HK-2 (cell line): Measurements from ENCODE around the gene ZNF547.
A peak's percentile ranks its signal among the peaks of the same experiment; 100 is the strongest.
"Not testable (repeated sequence)": the region's sequence is repeated elsewhere in the genome, so short reads cannot be mapped to it uniquely, and the experiment has no call there.

ENCODE experiments used
- DNase-seq: peaks from one replicate; pipeline ENCODE4 v3.0.0-alpha.2; 2018; ENCODE audit not compliant: unreplicated experiment

ZNF547 gene

GRCh38 chr19:57374647-57375046, 11.3 kb downstream of the ZNF547 start:
- DNase-seq, result not testable (repeated sequence)

GRCh38 chr19:57376151-57376550, 12.8 kb downstream of the ZNF547 start:
- DNase-seq, result no peak

GRCh38 chr19:57377498-57378146, 14.3 kb downstream of the ZNF547 start:
- DNase-seq, result no peak

GRCh38 chr19:57380923-57381322, 17.6 kb downstream of the ZNF547 start:
- DNase-seq, result no peak

- DNase-seq, result no peak
Observed at GRCh38 chr19:57382806-57383488, 19.6 kb downstream of the ZNF547 start.

DNA sequence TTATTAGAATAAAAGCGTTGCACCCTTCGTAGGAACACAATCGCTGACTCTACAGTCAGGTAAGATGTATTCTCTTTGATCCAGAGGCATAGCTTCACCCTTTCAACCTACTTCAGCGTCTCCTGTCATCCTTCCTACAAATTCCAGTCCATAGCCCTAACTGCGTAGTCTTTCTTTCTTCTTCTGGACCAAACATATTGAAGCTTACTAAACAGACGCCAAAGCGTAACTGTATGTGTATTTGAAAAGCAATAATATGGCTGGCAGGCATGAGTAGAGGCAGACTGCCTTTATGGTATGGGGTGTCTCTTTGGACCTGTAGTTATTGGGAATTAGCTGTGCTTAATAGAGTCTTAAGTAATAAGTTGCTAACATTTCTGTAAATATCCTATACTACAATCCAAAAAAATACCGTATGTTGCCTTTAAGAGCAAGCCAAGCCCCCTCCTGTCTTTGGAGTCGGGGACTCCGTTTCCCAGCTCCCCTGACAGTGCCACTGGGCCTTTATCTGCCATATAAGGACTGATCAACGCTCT, 25.9 kb downstream of the ZNF547 start:
- DNase-seq, result no peak

DNA sequence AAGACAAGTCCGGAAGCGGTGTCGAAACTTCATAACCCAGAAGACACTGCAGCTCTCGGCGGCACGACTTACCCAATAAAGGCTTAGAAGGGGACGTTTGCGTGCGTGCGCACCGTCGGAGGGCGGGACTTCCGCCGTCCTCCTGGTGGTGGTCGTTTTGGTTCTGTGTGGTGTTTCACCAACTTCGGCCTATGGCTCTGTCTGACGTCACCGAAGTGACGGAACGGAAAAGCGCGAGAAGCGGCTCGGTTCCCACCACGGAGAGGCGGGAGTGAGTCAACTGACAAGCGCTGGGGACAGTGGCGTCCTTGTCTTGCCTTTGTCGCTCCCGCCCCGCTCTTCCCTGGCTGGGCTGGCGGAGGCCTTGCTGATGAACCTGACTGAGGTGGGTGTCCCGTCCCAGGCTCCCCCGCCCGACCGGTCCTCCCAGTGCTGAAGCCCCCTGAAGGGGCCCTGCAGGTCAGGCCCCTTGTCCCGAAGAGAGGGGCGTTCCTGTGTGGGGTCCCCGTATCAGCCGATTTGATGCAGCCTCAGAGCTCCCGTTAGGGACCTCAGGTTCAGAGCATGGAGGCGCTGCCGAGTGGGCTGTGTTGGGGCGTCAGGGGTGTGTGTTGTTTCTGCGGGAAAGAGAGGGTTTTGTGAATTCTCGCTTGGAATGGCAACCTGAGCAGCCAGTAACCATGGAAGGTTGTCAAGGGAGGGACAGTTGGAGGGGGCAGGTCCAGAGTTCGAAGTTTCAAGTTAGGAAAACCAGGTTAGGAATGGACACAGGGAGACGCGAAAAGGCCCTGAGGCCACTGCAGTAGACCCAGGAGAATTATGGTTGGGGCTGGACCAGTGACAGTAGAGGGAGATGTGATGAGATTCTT, 26.6 kb downstream of the ZNF547 start, which contains the start of gene ZNF548:
TSS of gene ZNF548 (plus strand) at position 125 of the 869 bp plus-strand sequence. CDS start at position 371, 246 bp downstream.
- DNase-seq, result peak; percentile 98

GRCh38 chr19:57395710-57396109, 32.4 kb downstream of the ZNF547 start:
- no peak for DNase-seq

DNA sequence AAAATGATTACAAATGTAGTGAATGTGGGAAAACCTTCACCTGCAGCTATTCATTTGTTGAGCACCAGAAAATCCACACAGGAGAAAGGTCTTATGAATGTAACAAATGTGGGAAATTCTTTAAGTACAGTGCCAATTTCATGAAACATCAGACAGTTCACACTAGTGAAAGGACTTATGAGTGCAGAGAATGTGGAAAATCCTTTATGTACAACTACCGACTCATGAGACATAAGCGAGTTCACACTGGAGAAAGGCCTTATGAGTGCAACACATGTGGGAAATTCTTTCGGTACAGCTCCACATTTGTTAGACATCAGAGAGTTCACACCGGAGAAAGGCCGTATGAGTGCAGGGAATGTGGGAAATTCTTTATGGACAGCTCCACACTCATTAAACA, 35.5 kb downstream of the ZNF547 start:
- no peak for DNase-seq

DNA sequence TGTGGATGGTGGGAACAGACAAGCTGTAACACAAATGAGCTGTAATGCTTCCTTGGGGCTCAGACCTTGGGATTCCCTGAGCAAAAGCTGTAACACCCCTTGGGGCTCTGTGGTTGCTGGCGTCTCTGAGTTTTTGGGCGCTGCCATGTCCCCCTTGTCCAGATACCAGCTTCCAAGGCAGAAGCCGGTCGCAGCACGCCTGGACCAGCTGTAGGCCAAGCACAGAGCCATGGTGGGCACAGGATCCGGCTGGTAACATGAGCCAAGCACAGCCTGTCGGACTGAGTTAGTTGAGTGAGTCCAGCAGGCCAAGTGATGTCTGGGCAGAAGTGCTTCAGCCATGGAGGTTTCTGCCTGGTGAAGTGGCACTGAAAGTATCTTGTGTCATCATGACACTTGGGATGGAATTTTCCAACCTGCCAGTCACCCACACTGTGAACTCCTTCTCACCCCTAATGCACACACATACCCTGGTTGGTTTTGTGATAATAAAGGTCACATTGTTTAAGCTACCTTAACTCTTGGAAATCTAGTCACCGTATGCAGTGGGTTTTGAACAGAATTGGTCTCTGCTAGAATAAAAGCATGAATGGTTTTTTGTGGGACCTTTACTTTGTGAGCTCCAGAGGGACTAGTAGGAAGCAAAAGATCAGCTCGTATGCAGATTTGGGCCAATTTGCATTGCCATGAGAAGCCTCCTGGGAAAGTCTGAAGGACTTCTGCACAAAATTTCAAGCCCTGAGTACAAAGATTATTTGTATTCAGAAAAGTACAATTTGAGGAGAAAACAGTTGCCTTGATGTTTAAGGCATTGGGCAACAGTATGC, 40.6 kb downstream of the ZNF547 start:
- DNase-seq, result no peak

- peak; percentile 55 for DNase-seq
Observed at GRCh38 chr19:57406516-57407123, 43.3 kb downstream of the ZNF547 start.

- peak; percentile 93 for DNase-seq
Observed at GRCh38 chr19:57410877-57411671, 47.7 kb downstream of the ZNF547 start, which contains the start of gene ZNF17. TSS of gene ZNF17 (plus strand) at chr19:57411161. CDS start at chr19:57413616, 2,455 bp downstream.

- no peak for DNase-seq
Observed at GRCh38 chr19:57419439-57419838, 56.1 kb downstream of the ZNF547 start.

GRCh38 chr19:57421037-57421436, 57.7 kb downstream of the ZNF547 start:
- no peak for DNase-seq
